Right atrium auricular region (tissue), 2 donors: ENCODE measurements around the gene ABI2. TPM values are rescaled to one million over a fixed set of nuclear protein-coding genes. Genes with fewer than 3 reads are reported as not detected.

ENCODE experiments used
- DNase-seq: peaks from one replicate; pipeline ENCODE4 v3.0.0-alpha.2; 2019; ENCODE audit warnings: low spot score
- H3K27ac ChIP-seq, 2 donors: fragments of 200-600 bp; sonication (generic); 1 replicate in 1 of 2; 2 replicates in 1 of 2; pipeline ENCODE4 v1.5.1; 2016 to 2019
- H3K27me3 ChIP-seq, 2 donors: fragments of 200-600 bp; sonication (generic); one replicate each; pipeline versions ENCODE4 v1.5.1 to v1.6.0; 2017 to 2019
- H3K36me3 ChIP-seq: fragments of 200-600 bp; sonication (generic); one replicate; pipeline ENCODE4 v1.5.1; 2016
- H3K4me1 ChIP-seq, 2 donors: fragments of 200-600 bp; sonication (generic); one replicate each; pipeline versions ENCODE4 v1.5.1 to v1.6.0; 2017 to 2019
- H3K4me3 ChIP-seq, 2 donors: fragments of 200-600 bp; sonication (generic); 1 replicate in 1 of 2; 2 replicates in 1 of 2; pipeline ENCODE4 v1.5.1; 2017 to 2019; ENCODE audit warnings: mild to moderate bottlenecking in 1 of 2, moderate library complexity in 1 of 2
- H3K9me3 ChIP-seq, 2 donors: fragments of 200-600 bp; sonication (generic); one replicate each; pipeline ENCODE4 v1.5.1; 2019
- total RNA-seq, 2 donors: library from RNA; depleted of rRNA; stranded (reverse); fragments of >200 nt; gene quantifications; one replicate each; pipeline ENCODE4 v1.1.0, GENCODE V29; 2016
- TF ChIP-seq, protein P1 (sequence below), 2 donors: fragments of 200-600 bp; sonication (generic); IDR thresholded peaks; one replicate each; pipeline ENCODE4 v1.5.1; 2019; ENCODE audit warnings: antibody characterized with exemption in 2 of 2

The ABI2 gene
- total RNA-seq, 2 donors from 2014 or later: 41.5 to 52.0 TPM

DNA sequence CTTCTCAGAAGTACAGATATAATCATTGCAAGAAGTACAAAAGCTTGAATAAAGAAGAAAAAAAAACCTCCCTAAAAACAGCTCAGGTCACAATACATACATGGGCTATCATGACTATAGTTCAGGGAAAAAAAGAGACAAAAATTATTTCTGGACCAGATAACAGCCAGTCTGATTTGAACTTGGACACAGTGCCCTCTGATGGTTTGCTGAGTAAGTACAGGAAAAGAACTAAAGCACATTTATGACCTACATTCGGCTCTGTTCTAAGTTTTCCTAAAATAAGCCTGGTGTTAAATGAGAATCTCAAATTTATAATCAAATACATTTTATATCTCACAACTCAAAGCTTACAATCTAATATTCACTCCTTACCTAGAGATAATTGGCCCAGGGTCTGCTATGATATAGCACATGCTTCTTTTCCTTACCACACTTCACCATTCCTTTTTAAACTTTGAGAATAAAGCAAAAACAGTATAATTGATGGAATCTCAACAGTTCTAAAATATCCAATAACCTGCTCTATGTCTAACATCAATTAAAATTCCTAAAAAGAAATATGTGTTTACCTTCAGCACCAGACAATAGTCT lies 125.8 kb downstream of the ABI2 start:
- Histone ChIP-seq H3K27ac (no peak overlapping the region), H3K4me3 (no peak overlapping the region), H3K9me3 (no peaks in the 10 kb centered on the region), H3K4me1 (peaks cover 0 to 9% of the 10 kb centered on the region in 2 donors), H3K27me3 (no peaks in the 10 kb centered on the region), H3K36me3 (peaks cover 12% of the 10 kb centered on the region)
- TF ChIP-seq, protein P1, sequence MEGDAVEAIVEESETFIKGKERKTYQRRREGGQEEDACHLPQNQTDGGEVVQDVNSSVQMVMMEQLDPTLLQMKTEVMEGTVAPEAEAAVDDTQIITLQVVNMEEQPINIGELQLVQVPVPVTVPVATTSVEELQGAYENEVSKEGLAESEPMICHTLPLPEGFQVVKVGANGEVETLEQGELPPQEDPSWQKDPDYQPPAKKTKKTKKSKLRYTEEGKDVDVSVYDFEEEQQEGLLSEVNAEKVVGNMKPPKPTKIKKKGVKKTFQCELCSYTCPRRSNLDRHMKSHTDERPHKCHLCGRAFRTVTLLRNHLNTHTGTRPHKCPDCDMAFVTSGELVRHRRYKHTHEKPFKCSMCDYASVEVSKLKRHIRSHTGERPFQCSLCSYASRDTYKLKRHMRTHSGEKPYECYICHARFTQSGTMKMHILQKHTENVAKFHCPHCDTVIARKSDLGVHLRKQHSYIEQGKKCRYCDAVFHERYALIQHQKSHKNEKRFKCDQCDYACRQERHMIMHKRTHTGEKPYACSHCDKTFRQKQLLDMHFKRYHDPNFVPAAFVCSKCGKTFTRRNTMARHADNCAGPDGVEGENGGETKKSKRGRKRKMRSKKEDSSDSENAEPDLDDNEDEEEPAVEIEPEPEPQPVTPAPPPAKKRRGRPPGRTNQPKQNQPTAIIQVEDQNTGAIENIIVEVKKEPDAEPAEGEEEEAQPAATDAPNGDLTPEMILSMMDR (IDR thresholded peaks at IDR 0.05): peak; percentile 45 to 80
- no peak for DNase-seq

- Histone ChIP-seq H3K27ac (no peak overlapping the region), H3K36me3 (peaks cover 19% of the 10 kb centered on the region), H3K4me3 (no peak overlapping the region), H3K27me3 (no peaks in the 10 kb centered on the region), H3K9me3 (no peaks in the 10 kb centered on the region), H3K4me1 (peaks cover 0 to 9% of the 10 kb centered on the region in 2 donors)
- DNase-seq: no peak
- TF ChIP-seq, protein P1 (IDR thresholded peaks at IDR 0.05): no peak
These were observed 127.0 kb downstream of the ABI2 start for GRCh38 chr2:203455209-203455608.

DNA sequence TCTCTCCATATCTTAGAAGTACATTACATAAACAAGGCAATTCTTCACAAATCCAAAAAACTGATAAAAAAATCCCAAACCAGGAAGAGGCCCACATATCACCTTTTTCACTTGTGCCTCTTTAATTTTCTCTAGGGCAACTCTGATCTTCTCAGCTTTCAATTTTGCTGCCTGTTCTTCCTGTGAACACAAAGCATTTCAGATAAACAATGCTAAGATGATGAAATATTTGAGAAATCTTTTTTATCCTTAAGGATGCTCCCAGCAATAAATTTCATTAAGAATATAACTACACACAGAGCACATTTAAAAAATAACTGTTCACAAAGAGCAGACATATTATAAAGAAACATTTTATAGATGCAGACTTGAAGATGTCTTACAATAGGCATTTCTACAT lies 133.6 kb downstream of the ABI2 start:
- Histone ChIP-seq H3K9me3 (no peaks in the 10 kb centered on the region), H3K27me3 (no peaks in the 10 kb centered on the region), H3K36me3 (peaks cover 12% of the 10 kb centered on the region), H3K4me3 (no peak overlapping the region), H3K27ac (no peak overlapping the region), H3K4me1 (no peaks in the 10 kb centered on the region)
- TF ChIP-seq, protein P1 (IDR thresholded peaks at IDR 0.05): no peak
- no peak for DNase-seq

GRCh38 chr2:203462308-203462707 lies 134.1 kb downstream of the ABI2 start:
- TF ChIP-seq, protein P1 (IDR thresholded peaks at IDR 0.05): no peak
- no peak for DNase-seq
- Histone ChIP-seq H3K4me3 (no peak overlapping the region), H3K27me3 (no peaks in the 10 kb centered on the region), H3K4me1 (no peaks in the 10 kb centered on the region), H3K9me3 (no peaks in the 10 kb centered on the region), H3K36me3 (peaks cover 12% of the 10 kb centered on the region), H3K27ac (no peak overlapping the region)

- peaks cover 12% of the 10 kb centered on the region for H3K36me3 ChIP-seq
- no peaks in the 10 kb centered on the region for H3K4me1 ChIP-seq
- H3K27me3 ChIP-seq: no peaks in the 10 kb centered on the region
- H3K9me3 ChIP-seq: no peaks in the 10 kb centered on the region
- no peak for DNase-seq
- TF ChIP-seq, protein P1 (IDR thresholded peaks at IDR 0.05): no peak
- no peak overlapping the region for H3K27ac ChIP-seq
- H3K4me3 ChIP-seq: no peak overlapping the region
These were observed 135.1 kb downstream of the ABI2 start for GRCh38 chr2:203463266-203463678.

DNA sequence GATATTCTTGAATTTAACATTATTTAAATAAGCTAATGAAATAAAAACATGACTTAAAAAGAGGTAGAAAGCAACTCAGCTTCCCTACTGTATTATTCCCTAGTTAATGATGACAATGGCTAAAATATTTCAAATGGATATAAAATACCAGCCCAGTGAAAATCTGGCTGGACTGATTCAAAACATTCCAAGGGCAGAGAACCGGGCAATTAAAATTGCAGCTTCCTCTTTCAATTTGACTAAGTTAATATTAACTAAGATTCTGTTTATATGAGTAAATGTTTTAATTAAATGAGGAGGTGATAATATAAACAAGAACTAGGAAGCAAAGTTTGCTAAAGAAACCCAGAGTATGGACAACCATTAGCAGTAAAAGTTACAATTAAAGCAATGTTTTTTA lies 141.4 kb downstream of the ABI2 start:
- H3K9me3 ChIP-seq: no peaks in the 10 kb centered on the region
- no peak overlapping the region for H3K4me3 ChIP-seq
- no peaks in the 10 kb centered on the region for H3K27me3 ChIP-seq
- no peaks in the 10 kb centered on the region for H3K36me3 ChIP-seq
- H3K4me1 ChIP-seq: no peaks in the 10 kb centered on the region
- DNase-seq: no peak
- no peak overlapping the region for H3K27ac ChIP-seq
- TF ChIP-seq, protein P1 (IDR thresholded peaks at IDR 0.05): no peak
